Neural progenitor cell (in vitro differentiated cells): Measurements from ENCODE around the gene SPRR4. TPM values are rescaled to one million over a fixed set of nuclear protein-coding genes. Genes with fewer than 3 reads are reported as not detected.

Experiments used
- DNase-seq: peaks from one replicate; pipeline ENCODE4 v3.0.0-alpha.2; 2016; ENCODE audit warnings: low spot score
- H2AFZ ChIP-seq: fragments of 200-600 bp; sonication (generic); replicated peaks from 2 replicates; pipeline ENCODE4 v1.6.1; 2016; ENCODE audit warnings: antibody characterized with exemption
- H3F3A ChIP-seq: fragments of 200-600 bp; sonication (generic); 2 replicates; pipeline ENCODE4 v1.6.1; 2016; ENCODE audit warnings: antibody characterized with exemption, low read depth
- H3K27ac ChIP-seq: fragments of 200-600 bp; sonication (generic); 2 replicates; pipeline ENCODE4 v1.5.1; 2016; ENCODE audit warnings: mild to moderate bottlenecking
- H3K27me3 ChIP-seq: fragments of 200-600 bp; sonication (generic); 2 replicates; pipeline ENCODE4 v1.6.1; 2016; ENCODE audit warnings: mild to moderate bottlenecking, moderate library complexity
- H3K36me3 ChIP-seq: fragments of 200-600 bp; sonication (generic); 2 replicates; pipeline ENCODE4 v1.5.1; 2016
- H3K4me1 ChIP-seq: fragments of 200-600 bp; sonication (generic); 2 replicates; pipeline ENCODE4 v1.6.1; 2016; ENCODE audit warnings: mixed run types
- H3K4me2 ChIP-seq: fragments of 200-600 bp; sonication (generic); 2 replicates; pipeline ENCODE4 v1.6.1; 2016
- H3K4me3 ChIP-seq: fragments of 200-600 bp; sonication (generic); 2 replicates; pipeline ENCODE4 v1.5.1; 2016
- H3K79me2 ChIP-seq: fragments of 200-600 bp; sonication (generic); 2 replicates; pipeline ENCODE4 v1.6.1; 2016; ENCODE audit warnings: low read depth
- H3K9ac ChIP-seq: fragments of 200-600 bp; sonication (generic); 2 replicates; pipeline ENCODE4 v1.6.1; 2016
- H3K9me3 ChIP-seq: fragments of 200-600 bp; sonication (generic); 2 replicates; pipeline ENCODE4 v1.5.1; 2016; ENCODE audit warnings: low read depth
- H4K20me1 ChIP-seq: fragments of 200-600 bp; sonication (generic); 2 replicates; pipeline ENCODE4 v1.6.1; 2016; ENCODE audit warnings: low read depth
- H3K27ac Mint-ChIP-seq: 3 replicates; pipeline ENCODE4 v1.8.0; 2021; ENCODE audit warnings: mixed read lengths
- H3K27me3 Mint-ChIP-seq: 2 replicates; pipeline ENCODE4 v1.8.0; 2022; ENCODE audit warnings: low read depth, mild to moderate bottlenecking, inconsistent platforms, moderate library complexity, mixed read lengths; ENCODE audit not compliant: insufficient read depth
- H3K36me3 Mint-ChIP-seq: 3 replicates; pipeline ENCODE4 v1.8.0; 2021; ENCODE audit warnings: mixed read lengths
- H3K4me1 Mint-ChIP-seq: 3 replicates; pipeline ENCODE4 v1.8.0; 2021; ENCODE audit warnings: mixed read lengths
- H3K4me3 Mint-ChIP-seq: 3 replicates; pipeline ENCODE4 v1.8.0; 2021; ENCODE audit warnings: mild to moderate bottlenecking, moderate library complexity, mixed read lengths
- H3K9me3 Mint-ChIP-seq: 3 replicates; pipeline ENCODE4 v1.8.0; 2020; ENCODE audit warnings: mixed read lengths
- CTCF ChIP-seq: fragments of 200-600 bp; sonication (generic); IDR thresholded peaks from 2 replicates; pipeline ENCODE4 v1.5.1; 2017; ENCODE audit warnings: antibody characterized with exemption, mild to moderate bottlenecking
- EZH2 ChIP-seq: fragments of 200-600 bp; sonication (generic); IDR thresholded peaks from 2 replicates; pipeline ENCODE4 v1.6.1; 2017; ENCODE audit warnings: antibody characterized with exemption, mild to moderate bottlenecking, moderate library complexity
- EZH2phosphoT487 ChIP-seq: fragments of 200-600 bp; sonication (generic); IDR thresholded peaks from 2 replicates; pipeline ENCODE4 v1.6.1; 2017; ENCODE audit warnings: antibody characterized with exemption
- total RNA-seq: library from RNA; depleted of rRNA; stranded (reverse); fragments of >200 nt; gene quantifications from 2 replicates; pipeline ENCODE4 v1.2.3, GENCODE V29; 2015; ENCODE audit warnings: low replicate concordance

Gene SPRR4
- total RNA-seq, 1 donor from 2014 or later: not detected

GRCh38 chr1:152946248-152946647 is 24.2 kb upstream of the SPRR4 start:
- H3K4me3 ChIP-seq: no peak overlapping the region
- no peaks in the 10 kb centered on the region for H3K4me1 ChIP-seq
- H3K27ac Mint-ChIP-seq: no peak overlapping the region
- peaks cover 5% of the 10 kb centered on the region for H3K9me3 ChIP-seq
- no peak overlapping the region for H3K27ac ChIP-seq
- no peaks in the 10 kb centered on the region for H3K79me2 ChIP-seq
- DNase-seq: no peak
- no peak overlapping the region for H3K4me2 ChIP-seq
- no peaks in the 10 kb centered on the region for H3K36me3 ChIP-seq
- TF ChIP-seq CTCF: no peak
- no peak for TF ChIP-seq EZH2
- TF ChIP-seq EZH2phosphoT487: no peak
- H3K27me3 Mint-ChIP-seq: peaks cover 2% of the 10 kb centered on the region
- H4K20me1 ChIP-seq: no peaks in the 10 kb centered on the region
- H2AFZ ChIP-seq: no peak overlapping the region
- H3K4me3 Mint-ChIP-seq: no peak overlapping the region
- no peaks in the 10 kb centered on the region for H3K27me3 ChIP-seq
- no peak overlapping the region for H3K9ac ChIP-seq
- no peaks in the 10 kb centered on the region for H3K4me1 Mint-ChIP-seq
- H3K9me3 Mint-ChIP-seq: peaks cover 5% of the 10 kb centered on the region
- H3F3A ChIP-seq: no peaks in the 10 kb centered on the region
- H3K36me3 Mint-ChIP-seq: no peaks in the 10 kb centered on the region

GRCh38 chr1:152946651-152947256 is 23.7 kb upstream of the SPRR4 start, which contains the start of gene SPRR5:
Gene SPRR5 (plus strand): TSS chr1:152947206. CDS start chr1:152948555, 1,349 bp downstream.
- no peak for TF ChIP-seq CTCF
- TF ChIP-seq EZH2: no peak
- no peak for TF ChIP-seq EZH2phosphoT487
- H2AFZ ChIP-seq: no peak within 1 kb of the TSS
- no peak within 1 kb of the TSS for H3K4me2 ChIP-seq
- no peaks in the 10 kb centered on the region for H3F3A ChIP-seq
- H3K27ac Mint-ChIP-seq: no peak within 1 kb of the TSS
- no peaks in the 10 kb centered on the region for H3K36me3 Mint-ChIP-seq
- H3K27me3 Mint-ChIP-seq: peaks cover 2% of the 10 kb centered on the region
- H3K36me3 ChIP-seq: no peaks in the 10 kb centered on the region
- H3K79me2 ChIP-seq: no peaks in the 10 kb centered on the region
- H4K20me1 ChIP-seq: no peaks in the 10 kb centered on the region
- no peaks in the 10 kb centered on the region for H3K4me1 ChIP-seq
- H3K9me3 ChIP-seq: peaks cover 6% of the 10 kb centered on the region
- H3K27me3 ChIP-seq: no peaks in the 10 kb centered on the region
- H3K4me3 ChIP-seq: no peak within 1 kb of the TSS
- no peak within 1 kb of the TSS for H3K27ac ChIP-seq
- no peak within 1 kb of the TSS for H3K4me3 Mint-ChIP-seq
- DNase-seq: no peak
- H3K9ac ChIP-seq: no peak within 1 kb of the TSS
- peaks cover 5% of the 10 kb centered on the region for H3K9me3 Mint-ChIP-seq
- no peaks in the 10 kb centered on the region for H3K4me1 Mint-ChIP-seq

- no peak for DNase-seq
- Histone ChIP-seq H3F3A (no peaks in the 10 kb centered on the region), H3K4me3 (no peak overlapping the region), H3K79me2 (no peaks in the 10 kb centered on the region), H3K4me2 (no peak overlapping the region), H3K27ac (no peak overlapping the region), H3K36me3 (no peaks in the 10 kb centered on the region), H2AFZ (no peak overlapping the region), H4K20me1 (no peaks in the 10 kb centered on the region), H3K9me3 (peaks cover 4% of the 10 kb centered on the region), H3K27me3 (no peaks in the 10 kb centered on the region), H3K9ac (no peak overlapping the region), H3K4me1 (no peaks in the 10 kb centered on the region)
- no peak overlapping the region for H3K4me3 Mint-ChIP-seq
- peaks cover 4% of the 10 kb centered on the region for H3K9me3 Mint-ChIP-seq
- no peak overlapping the region for H3K27ac Mint-ChIP-seq
- H3K4me1 Mint-ChIP-seq: no peaks in the 10 kb centered on the region
- no peaks in the 10 kb centered on the region for H3K36me3 Mint-ChIP-seq
- peaks cover 6% of the 10 kb centered on the region for H3K27me3 Mint-ChIP-seq
- TF ChIP-seq CTCF (no peak), EZH2 (no peak), EZH2phosphoT487 (no peak)
Measured at GRCh38 chr1:152951711-152952110, 18.7 kb upstream of the SPRR4 start.
